OCI-LY7 (cell line): Measurements from ENCODE around the gene TOM1L2.

ENCODE experiments used
- CTCF ChIP-seq: fragments of 200-600 bp; sonication (generic); conservative IDR thresholded peaks from 2 replicates; pipeline ENCODE4 v1.5.1; 2014; ENCODE audit warnings: mild to moderate bottlenecking, antibody characterized with exemption, low read length, moderate library complexity, mixed read lengths
- EZH2phosphoT487 ChIP-seq: fragments of 200-600 bp; sonication (generic); IDR thresholded peaks from 2 replicates; pipeline ENCODE4 v1.6.1; 2018; ENCODE audit warnings: low read depth, borderline replicate concordance, mild to moderate bottlenecking, mixed run types, antibody characterized with exemption, low read length, moderate library complexity, mixed read lengths

GRCh38 chr17:17889922-17890321 lies 82.3 kb downstream of the TOM1L2 start:
- TF ChIP-seq CTCF (no peak), EZH2phosphoT487 (no peak)
